Activated naive CD4-positive, alpha-beta T cell (primary cell): ENCODE measurements around the gene TRIM69.
"Not testable (repeated sequence)": the region's sequence is repeated elsewhere in the genome, so short reads cannot be mapped to it uniquely, and the experiment has no call there.

Source experiments
- DNase-seq, 4 experiments: peaks; one replicate each; lab custom pipeline; 2025; lab: John Stamatoyannopoulos, UW

Gene TRIM69

DNA sequence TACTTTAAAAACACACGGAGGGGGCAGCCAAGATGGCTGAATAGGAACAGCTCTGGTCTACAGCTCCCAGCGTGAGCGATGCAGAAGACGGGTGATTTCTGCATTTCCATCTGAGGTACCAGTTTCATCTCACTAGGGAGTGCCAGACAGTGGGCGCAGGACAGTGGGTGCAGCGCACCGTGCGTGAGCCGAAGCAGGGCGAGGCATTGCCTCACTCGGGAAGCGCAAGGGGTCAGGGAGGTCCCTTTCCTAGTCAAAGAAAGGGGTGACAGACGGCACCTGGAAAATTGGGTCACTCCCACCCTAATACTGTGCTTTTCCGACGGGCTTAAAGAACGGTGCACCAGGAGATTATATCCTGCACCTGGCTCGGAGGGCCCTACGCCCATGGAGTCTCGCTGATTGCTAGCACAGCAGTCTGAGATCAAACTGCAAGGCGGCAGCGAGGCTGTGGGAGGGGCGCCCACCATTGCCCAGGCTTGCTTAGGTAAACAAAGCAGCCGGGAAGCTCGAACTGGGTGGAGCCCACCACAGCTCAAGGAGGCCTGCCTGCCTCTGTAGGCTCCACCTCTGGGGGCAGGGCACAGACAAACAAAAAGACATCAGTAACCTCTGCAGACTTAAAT is 3.0 kb downstream of the TRIM69 start:
- peak in 2 of 4 experiments; percentile 41 for DNase-seq

DNA sequence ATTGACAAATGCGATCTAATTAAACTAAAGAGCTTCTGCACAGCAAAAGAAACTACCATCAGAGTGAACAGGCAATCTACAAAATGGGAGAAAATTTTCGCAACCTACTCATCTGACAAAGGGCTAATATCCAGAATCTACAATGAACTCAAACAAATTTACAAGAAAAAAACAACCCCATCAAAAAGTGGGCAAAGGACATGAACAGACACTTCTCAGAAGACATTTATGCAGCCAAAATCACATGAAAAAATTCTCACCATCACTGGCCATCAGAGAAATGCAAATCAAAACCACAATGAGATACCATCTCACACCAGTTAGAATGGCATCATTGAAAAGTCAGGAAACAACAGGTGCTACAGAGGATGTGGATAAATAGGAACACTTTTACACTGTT is 7.1 kb downstream of the TRIM69 start:
- not testable (repeated sequence) for DNase-seq

GRCh38 chr15:44753345-44753744 is 17.0 kb downstream of the TRIM69 start:
- DNase-seq = no peak

GRCh38 chr15:44763187-44763586 is 26.9 kb downstream of the TRIM69 start:
- no peak for DNase-seq

DNA sequence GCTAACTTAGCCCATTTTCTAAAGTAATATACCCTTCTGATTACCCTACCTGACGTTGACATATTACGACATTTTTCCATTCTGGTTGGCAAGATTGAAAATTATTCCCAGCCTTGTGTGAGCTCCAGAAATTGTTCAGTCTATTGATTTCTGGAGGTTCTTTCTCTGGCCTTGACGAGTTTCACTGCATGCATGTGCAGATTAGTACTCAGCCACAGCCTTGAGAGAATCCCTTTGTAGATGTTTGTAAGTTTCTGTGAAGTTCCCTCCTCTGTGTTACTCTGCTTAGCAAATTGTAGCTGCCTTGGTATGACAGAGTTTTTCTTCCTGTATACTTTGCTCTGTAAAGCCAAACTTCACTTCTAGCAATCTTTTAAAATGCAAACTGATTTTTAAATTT is 27.5 kb downstream of the TRIM69 start:
- no peak for DNase-seq

DNA sequence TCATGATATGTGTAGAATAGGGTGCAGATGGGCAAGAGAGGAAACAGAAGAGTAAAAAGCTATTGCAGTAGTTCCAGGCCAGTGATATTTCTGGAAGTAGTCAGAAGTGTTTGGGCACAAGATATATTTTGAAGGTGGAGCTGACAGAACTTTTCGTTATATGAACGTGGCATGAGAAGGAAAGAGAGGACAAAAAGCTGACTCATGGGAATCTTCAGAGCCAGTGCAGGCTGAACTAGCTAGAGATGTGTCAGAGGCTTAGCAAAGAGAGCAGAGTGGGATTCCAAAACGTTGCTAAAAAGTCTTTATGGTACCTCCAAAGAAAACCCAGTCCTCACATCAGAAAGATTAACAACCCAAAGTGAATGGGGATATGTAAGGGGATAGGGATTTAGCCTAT is 28.7 kb downstream of the TRIM69 start:
- DNase-seq = no peak

GRCh38 chr15:44769521-44769920 is 33.2 kb downstream of the TRIM69 start:
- no peak for DNase-seq

DNA sequence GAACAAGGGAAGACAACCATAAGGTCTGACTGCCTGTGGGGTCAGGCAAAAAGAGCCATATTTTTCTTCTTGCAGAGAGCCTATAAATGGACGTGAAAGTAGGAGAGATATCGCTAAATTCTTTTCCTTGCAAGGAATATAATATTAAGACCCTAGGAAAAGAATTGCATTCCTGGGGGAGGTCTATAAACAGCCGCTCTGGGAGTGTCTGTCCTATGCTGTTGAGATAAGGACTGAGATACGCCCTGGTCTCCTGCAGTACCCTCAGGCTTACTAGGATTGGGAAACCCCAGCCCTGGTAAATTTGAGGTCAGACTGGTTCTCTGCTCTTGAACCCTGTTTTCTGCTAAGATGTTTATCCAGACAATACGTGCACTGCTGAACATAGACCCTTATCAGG is 34.4 kb downstream of the TRIM69 start:
- DNase-seq = not testable (repeated sequence)

- DNase-seq = no peak
Observed at GRCh38 chr15:44775953-44776352, 39.6 kb downstream of the TRIM69 start.

GRCh38 chr15:44779761-44780160 is 43.4 kb downstream of the TRIM69 start:
- DNase-seq = no peak

- DNase-seq = no peak
Observed at GRCh38 chr15:44780608-44781007, 44.3 kb downstream of the TRIM69 start.

DNA sequence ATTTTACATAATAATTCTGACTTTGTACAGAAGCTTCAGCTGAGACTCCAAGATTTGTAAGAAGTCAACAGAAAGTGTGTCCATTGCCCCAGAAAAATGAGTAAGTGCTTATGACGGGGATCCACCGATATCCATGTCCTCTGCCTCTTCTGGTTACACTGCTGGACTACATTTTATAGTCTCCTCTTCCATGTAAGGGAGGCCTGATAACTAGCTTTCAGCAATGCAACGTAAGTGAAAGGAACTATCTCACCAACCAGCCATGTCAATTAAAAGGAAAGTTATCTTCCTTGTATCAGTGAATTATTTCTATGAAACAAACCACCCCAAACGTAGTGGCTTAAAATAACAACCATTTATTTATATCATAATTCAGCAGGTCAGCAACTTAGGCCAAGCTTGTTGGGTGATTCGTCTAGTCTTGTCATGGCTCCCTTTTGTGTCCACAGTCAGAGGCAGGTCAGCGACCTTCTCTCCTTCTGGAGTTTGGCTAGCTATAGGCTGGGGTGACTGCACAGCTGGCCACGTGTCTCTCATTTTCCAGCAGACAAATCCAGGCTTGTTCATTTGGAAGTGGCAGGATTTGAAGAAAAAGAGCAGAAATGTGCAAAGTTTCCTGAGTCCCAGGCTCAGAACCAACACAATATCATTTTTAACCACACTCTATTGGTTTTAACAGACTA is 44.9 kb downstream of the TRIM69 start:
- DNase-seq = no peak

- no peak for DNase-seq
Observed at GRCh38 chr15:44782516-44782915, 46.2 kb downstream of the TRIM69 start.

DNA sequence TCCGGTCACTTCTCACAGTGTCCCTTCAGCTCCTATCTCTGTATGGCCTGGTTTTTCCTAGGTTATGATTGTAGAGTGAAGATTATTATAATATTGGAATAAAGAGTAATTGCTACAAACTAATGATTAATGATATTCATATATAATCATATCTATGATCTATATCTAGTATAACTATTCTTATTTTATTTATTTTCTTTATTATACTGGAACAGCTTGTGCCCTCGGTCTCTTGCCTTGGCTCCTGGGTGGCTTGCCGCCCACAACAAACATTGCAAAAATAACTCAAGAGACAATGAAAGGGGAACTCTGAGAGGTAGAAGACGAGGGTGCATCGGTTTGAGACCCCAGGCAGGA is 48.6 kb downstream of the TRIM69 start:
- not testable (repeated sequence) for DNase-seq

GRCh38 chr15:44788748-44789147 is 52.4 kb downstream of the TRIM69 start:
- DNase-seq = peak in 1 of 4 experiments; percentile 6

DNA sequence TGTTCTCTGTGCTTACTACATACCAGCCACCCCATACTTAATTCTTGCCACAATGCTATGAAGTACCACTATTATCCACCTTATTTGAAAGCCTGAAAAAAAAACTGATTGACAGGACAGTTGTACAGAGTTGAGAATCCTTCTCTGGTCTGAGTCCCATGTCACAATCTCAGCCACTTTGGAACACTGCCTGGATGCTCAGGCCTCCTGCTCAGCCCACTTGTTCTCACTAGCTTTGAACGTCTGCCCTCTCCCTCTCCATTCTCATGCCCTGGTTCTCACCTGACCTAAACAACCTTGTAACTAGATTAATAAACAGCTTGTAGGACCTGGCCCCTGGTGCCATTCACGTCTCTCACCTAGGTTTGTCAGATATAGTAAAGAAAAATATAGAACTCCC is 53.9 kb downstream of the TRIM69 start:
- DNase-seq = no peak

DNA sequence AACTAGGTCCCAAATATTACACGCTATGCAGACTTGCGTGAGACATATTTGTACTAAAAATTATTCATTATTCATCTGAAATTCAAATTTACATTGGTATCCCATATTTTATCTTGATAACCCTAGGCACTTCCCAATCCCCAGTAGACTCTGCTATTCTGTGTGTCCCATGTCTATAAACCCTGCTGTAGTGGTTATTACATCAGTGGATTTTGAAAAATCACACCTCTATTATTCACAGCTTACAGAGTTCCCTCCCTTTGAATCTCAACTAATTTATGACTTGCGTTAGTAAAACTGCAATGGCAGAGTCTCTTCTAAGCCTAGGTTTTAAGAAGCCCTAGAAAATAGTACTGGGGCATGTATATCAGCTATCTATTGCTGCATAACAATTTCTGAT is 54.3 kb downstream of the TRIM69 start:
- no peak for DNase-seq

DNA sequence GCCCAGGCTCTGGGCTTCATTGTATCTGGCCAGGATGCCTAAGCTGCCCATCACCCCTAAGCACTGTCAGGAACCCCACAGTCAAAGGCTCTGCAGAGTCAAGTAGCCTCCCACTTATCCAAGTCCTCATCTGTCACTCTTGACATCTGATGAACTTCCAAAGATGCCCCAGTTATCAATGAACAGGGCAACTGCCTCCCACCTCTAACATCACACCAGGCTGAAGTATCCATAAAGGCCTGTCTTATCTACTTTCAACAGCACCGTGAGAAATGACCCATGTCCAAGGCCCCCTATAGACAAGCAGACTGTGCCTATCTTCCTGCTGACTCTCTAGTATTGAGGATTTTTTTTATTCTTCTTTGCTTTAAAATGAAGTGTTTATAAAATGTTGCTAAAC is 56.4 kb downstream of the TRIM69 start:
- no peak for DNase-seq

DNA sequence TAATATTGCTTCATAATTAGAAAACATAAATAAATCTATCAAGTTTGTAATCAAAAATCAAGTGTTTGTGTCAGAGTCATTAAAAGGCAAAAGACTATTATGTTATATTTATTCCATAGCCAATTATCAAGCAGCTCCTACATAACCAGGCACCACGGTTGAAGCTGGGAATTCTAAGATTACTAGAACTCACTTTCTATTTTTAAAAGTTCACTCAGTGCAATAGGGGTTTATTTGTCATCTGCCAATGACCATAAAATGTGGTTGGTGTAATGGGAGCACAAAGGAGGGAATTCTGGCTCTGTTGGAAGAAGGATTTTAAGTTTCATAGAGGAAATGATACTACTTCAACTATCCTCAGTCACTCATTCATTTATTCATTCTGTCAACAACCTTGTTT is 57.7 kb downstream of the TRIM69 start:
- no peak for DNase-seq

GRCh38 chr15:44796508-44796907 is 60.2 kb downstream of the TRIM69 start:
- DNase-seq = no peak

DNA sequence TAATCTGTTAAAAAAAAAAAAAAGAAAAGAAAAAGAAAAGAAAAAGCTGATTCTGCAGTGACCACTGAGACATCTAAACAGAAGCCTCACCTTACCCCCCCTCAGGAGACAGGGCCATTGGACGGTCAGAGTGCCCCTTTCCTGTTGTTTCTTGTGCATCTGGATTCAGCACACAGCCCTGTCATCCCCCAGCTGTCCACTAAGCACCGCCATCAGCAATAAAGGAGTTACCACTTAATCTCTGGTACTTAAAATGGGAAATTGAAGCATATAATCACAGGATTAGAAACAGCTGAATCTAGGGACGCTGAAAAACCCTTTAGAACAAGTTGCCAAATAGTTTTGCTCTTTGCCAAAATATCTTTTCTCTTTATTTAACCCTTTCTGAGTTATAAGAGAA is 62.5 kb downstream of the TRIM69 start:
- DNase-seq = no peak

- DNase-seq = no peak
Observed at GRCh38 chr15:44801364-44801763, 65.0 kb downstream of the TRIM69 start.

GRCh38 chr15:44801797-44802196 is 65.5 kb downstream of the TRIM69 start:
- DNase-seq = no peak

GRCh38 chr15:44802336-44802735 is 66.0 kb downstream of the TRIM69 start:
- no peak for DNase-seq
